ENCODE measurements around the gene CCNA2.

The CCNA2 gene

GRCh38 chr4:121823505-121824170 lies at the start of gene CCNA2:
TSS of gene CCNA2 (minus strand) at chr4:121823883. CDS start at chr4:121823628, 255 bp downstream.
- peak; percentile 80 to 93 for DNase-seq

GRCh38 chr4:121869841-121870822 lies 46.4 kb upstream of the CCNA2 start, which contains the start of gene BBS7:
TSS of gene BBS7 (minus strand) at chr4:121870474. CDS start at chr4:121870313, 161 bp downstream.
- DNase-seq = peak; percentile 74 to 93

GRCh38 chr4:121863799-121864198 lies 40.1 kb upstream of the CCNA2 start:
- no peak for DNase-seq

GRCh38 chr4:121861426-121861825 lies 37.7 kb upstream of the CCNA2 start:
- DNase-seq = no peak

- DNase-seq = no peak
Observed at GRCh38 chr4:121860121-121860520, 36.4 kb upstream of the CCNA2 start.

- no peak for DNase-seq
Observed at GRCh38 chr4:121851354-121851753, 27.7 kb upstream of the CCNA2 start.

- DNase-seq = no peak
Observed at GRCh38 chr4:121846662-121847061, 23.0 kb upstream of the CCNA2 start.

- DNase-seq = no peak
Observed at GRCh38 chr4:121842862-121843261, 19.2 kb upstream of the CCNA2 start.

- no peak for DNase-seq
Observed at GRCh38 chr4:121838136-121838535, 14.5 kb upstream of the CCNA2 start.

- no peak for DNase-seq
Observed at GRCh38 chr4:121829511-121829910, 5.8 kb upstream of the CCNA2 start.

- no peak for DNase-seq
Observed at GRCh38 chr4:121827853-121828252, 4.2 kb upstream of the CCNA2 start.

GRCh38 chr4:121824950-121825349 lies 1.3 kb upstream of the CCNA2 start:
- DNase-seq = no peak

- DNase-seq = no peak
Observed at GRCh38 chr4:121824171-121824527, 466 bp upstream of the CCNA2 start.

GRCh38 chr4:121822796-121823504 lies 733 bp downstream of the CCNA2 start:
- DNase-seq = peak in 1 of 2 donors; percentile 5

- DNase-seq = no peak
Observed at GRCh38 chr4:121822047-121822446, 1.6 kb downstream of the CCNA2 start.

- DNase-seq = no peak
Observed at GRCh38 chr4:121819216-121819965, 4.3 kb downstream of the CCNA2 start.

- no peak for DNase-seq
Observed at GRCh38 chr4:121818215-121818614, 5.5 kb downstream of the CCNA2 start.

GRCh38 chr4:121817701-121818100 lies 6.0 kb downstream of the CCNA2 start:
- DNase-seq = no peak

- no peak for DNase-seq
Observed at GRCh38 chr4:121817006-121817405, 6.7 kb downstream of the CCNA2 start.

GRCh38 chr4:121814756-121815155 lies 8.9 kb downstream of the CCNA2 start:
- DNase-seq = no peak

- DNase-seq = no peak
Observed at GRCh38 chr4:121811122-121811521, 12.6 kb downstream of the CCNA2 start.

- DNase-seq = no peak
Observed at GRCh38 chr4:121806411-121806810, 17.3 kb downstream of the CCNA2 start.

- DNase-seq = no peak
Observed at GRCh38 chr4:121801715-121802075, 22.0 kb downstream of the CCNA2 start.

Data from bone marrow (tissue), 2 donors.